Measurements from ENCODE around the gene CCDC47. TPM values are rescaled to one million over a fixed set of nuclear protein-coding genes. Genes with fewer than 3 reads are reported as not detected.

The CCDC47 gene
- total and polyA plus RNA-seq, 4 donors, result 33.0 to 87.2 (median 62.8) TPM

DNA sequence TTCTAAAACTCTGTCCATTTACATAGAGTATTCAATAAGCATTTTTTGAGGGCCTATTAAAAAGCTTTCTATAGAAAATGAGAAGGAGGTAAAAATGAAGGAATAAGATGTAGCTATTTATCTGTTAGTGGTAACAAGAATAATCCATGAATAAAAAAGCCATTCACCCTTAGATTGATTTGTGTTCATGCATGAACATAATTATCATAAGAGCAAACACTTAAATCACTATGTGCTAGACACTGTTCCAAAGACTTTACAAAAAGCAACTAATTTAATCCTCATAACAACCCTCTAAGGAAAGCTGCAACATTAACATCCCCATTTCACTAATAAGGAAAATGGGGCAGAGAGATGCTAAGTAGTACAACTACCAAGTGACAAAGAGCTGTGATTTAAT, 6.6 kb downstream of the CCDC47 start:
- no peak for DNase-seq (ENCODE audit: low spot score)
- no peak overlapping the region for H3K4me3 ChIP-seq (ENCODE audit: low read depth in 1 of 3, low read length in 3 of 3)
- no peaks in the 10 kb centered on the region for H3K27me3 ChIP-seq (ENCODE audit: control insufficient read depth in 4 of 4, insufficient read depth in 4 of 4, low read length in 3 of 4)
- H3K9me3 ChIP-seq (ENCODE audit: control insufficient read depth in 4 of 4, low read length in 3 of 4), result no peaks in the 10 kb centered on the region
- no peak overlapping the region for H3K27ac ChIP-seq (ENCODE audit: low read depth in 1 of 2, low read length in 2 of 2)
- H3K9ac ChIP-seq (ENCODE audit: low read depth in 1 of 2, low read length in 2 of 2), result no peak overlapping the region
- H3K36me3 ChIP-seq (ENCODE audit: control insufficient read depth in 4 of 4, insufficient read depth in 3 of 4, low read depth in 1 of 4, low read length in 3 of 4), result peaks cover 0 to 19% (median 13%) of the 10 kb centered on the region in 4 donors
- TF ChIP-seq EGR1 (IDR thresholded peaks at IDR 0.05; ENCODE audit: low read depth in 2 of 2) (no peak), RAD21 (IDR thresholded peaks at IDR 0.05) (no peak), FOXA1 (IDR thresholded peaks at IDR 0.05) (no peak), SP1 (IDR thresholded peaks at IDR 0.05) (no peak), HNF4A (conservative IDR thresholded peaks at IDR 0.05) (no peak), YY1 (IDR thresholded peaks at IDR 0.05) (no peak), HNF4G (IDR thresholded peaks at IDR 0.05) (no peak), NR2F2 (IDR thresholded peaks at IDR 0.05) (no peak)
- TF ChIP-seq, protein P1, sequence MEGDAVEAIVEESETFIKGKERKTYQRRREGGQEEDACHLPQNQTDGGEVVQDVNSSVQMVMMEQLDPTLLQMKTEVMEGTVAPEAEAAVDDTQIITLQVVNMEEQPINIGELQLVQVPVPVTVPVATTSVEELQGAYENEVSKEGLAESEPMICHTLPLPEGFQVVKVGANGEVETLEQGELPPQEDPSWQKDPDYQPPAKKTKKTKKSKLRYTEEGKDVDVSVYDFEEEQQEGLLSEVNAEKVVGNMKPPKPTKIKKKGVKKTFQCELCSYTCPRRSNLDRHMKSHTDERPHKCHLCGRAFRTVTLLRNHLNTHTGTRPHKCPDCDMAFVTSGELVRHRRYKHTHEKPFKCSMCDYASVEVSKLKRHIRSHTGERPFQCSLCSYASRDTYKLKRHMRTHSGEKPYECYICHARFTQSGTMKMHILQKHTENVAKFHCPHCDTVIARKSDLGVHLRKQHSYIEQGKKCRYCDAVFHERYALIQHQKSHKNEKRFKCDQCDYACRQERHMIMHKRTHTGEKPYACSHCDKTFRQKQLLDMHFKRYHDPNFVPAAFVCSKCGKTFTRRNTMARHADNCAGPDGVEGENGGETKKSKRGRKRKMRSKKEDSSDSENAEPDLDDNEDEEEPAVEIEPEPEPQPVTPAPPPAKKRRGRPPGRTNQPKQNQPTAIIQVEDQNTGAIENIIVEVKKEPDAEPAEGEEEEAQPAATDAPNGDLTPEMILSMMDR (IDR thresholded peaks at IDR 0.05; ENCODE audit: low read depth, low read length, missing input control), result no peak
- TF ChIP-seq, protein P2, sequence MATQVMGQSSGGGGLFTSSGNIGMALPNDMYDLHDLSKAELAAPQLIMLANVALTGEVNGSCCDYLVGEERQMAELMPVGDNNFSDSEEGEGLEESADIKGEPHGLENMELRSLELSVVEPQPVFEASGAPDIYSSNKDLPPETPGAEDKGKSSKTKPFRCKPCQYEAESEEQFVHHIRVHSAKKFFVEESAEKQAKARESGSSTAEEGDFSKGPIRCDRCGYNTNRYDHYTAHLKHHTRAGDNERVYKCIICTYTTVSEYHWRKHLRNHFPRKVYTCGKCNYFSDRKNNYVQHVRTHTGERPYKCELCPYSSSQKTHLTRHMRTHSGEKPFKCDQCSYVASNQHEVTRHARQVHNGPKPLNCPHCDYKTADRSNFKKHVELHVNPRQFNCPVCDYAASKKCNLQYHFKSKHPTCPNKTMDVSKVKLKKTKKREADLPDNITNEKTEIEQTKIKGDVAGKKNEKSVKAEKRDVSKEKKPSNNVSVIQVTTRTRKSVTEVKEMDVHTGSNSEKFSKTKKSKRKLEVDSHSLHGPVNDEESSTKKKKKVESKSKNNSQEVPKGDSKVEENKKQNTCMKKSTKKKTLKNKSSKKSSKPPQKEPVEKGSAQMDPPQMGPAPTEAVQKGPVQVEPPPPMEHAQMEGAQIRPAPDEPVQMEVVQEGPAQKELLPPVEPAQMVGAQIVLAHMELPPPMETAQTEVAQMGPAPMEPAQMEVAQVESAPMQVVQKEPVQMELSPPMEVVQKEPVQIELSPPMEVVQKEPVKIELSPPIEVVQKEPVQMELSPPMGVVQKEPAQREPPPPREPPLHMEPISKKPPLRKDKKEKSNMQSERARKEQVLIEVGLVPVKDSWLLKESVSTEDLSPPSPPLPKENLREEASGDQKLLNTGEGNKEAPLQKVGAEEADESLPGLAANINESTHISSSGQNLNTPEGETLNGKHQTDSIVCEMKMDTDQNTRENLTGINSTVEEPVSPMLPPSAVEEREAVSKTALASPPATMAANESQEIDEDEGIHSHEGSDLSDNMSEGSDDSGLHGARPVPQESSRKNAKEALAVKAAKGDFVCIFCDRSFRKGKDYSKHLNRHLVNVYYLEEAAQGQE (IDR thresholded peaks at IDR 0.05), result no peak
- TF ChIP-seq, protein P3, sequence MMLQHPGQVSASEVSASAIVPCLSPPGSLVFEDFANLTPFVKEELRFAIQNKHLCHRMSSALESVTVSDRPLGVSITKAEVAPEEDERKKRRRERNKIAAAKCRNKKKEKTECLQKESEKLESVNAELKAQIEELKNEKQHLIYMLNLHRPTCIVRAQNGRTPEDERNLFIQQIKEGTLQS (IDR thresholded peaks at IDR 0.05), result no peak
- TF ChIP-seq, protein P4, sequence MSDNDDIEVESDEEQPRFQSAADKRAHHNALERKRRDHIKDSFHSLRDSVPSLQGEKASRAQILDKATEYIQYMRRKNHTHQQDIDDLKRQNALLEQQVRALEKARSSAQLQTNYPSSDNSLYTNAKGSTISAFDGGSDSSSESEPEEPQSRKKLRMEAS (IDR thresholded peaks at IDR 0.05), result no peak
- TF ChIP-seq, protein P5, sequence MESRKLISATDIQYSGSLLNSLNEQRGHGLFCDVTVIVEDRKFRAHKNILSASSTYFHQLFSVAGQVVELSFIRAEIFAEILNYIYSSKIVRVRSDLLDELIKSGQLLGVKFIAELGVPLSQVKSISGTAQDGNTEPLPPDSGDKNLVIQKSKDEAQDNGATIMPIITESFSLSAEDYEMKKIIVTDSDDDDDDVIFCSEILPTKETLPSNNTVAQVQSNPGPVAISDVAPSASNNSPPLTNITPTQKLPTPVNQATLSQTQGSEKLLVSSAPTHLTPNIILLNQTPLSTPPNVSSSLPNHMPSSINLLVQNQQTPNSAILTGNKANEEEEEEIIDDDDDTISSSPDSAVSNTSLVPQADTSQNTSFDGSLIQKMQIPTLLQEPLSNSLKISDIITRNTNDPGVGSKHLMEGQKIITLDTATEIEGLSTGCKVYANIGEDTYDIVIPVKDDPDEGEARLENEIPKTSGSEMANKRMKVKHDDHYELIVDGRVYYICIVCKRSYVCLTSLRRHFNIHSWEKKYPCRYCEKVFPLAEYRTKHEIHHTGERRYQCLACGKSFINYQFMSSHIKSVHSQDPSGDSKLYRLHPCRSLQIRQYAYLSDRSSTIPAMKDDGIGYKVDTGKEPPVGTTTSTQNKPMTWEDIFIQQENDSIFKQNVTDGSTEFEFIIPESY (IDR thresholded peaks at IDR 0.05), result no peak
- H3K4me1 ChIP-seq (ENCODE audit: control insufficient read depth in 4 of 4, insufficient read depth in 4 of 4, low read length in 3 of 4), result peaks cover 4 to 20% (median 9%) of the 10 kb centered on the region in 4 donors

DNA sequence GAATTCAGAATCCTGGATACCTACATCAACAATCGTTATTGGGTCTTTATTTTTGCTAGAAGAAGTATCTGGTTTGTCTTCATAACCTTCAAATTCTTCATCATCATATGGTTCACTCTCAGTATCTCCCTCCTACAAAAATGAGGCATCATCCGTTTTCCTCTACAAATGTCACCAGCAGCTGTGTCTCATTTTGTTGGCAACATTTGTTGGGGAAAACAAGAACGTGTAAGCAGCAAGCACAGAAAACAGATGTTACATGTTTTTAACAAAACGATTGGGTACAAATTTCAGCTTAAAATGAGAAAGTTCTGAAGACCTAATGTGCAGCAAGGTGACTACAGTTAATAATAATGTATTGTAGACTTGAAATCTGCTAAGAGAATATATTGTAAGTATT, 8.7 kb downstream of the CCDC47 start:
- peaks cover 4 to 30% (median 19%) of the 10 kb centered on the region in 4 donors for H3K36me3 ChIP-seq (ENCODE audit: control insufficient read depth in 4 of 4, insufficient read depth in 3 of 4, low read depth in 1 of 4, low read length in 3 of 4)
- no peak overlapping the region for H3K27ac ChIP-seq (ENCODE audit: low read depth in 1 of 2, low read length in 2 of 2)
- no peaks in the 10 kb centered on the region for H3K27me3 ChIP-seq (ENCODE audit: control insufficient read depth in 4 of 4, insufficient read depth in 4 of 4, low read length in 3 of 4)
- WGBS, result 85% methylated on average over 4 of the region's 4 CpGs
- H3K9me3 ChIP-seq (ENCODE audit: control insufficient read depth in 4 of 4, low read length in 3 of 4), result no peaks in the 10 kb centered on the region
- H3K4me1 ChIP-seq (ENCODE audit: control insufficient read depth in 4 of 4, insufficient read depth in 4 of 4, low read length in 3 of 4), result peaks cover 0 to 14% (median 11%) of the 10 kb centered on the region in 4 donors
- H3K4me3 ChIP-seq (ENCODE audit: low read depth in 1 of 3, low read length in 3 of 3), result no peak overlapping the region
- no peak for DNase-seq (ENCODE audit: low spot score)
- no peak overlapping the region for H3K9ac ChIP-seq (ENCODE audit: low read depth in 1 of 2, low read length in 2 of 2)
- TF ChIP-seq HNF4A (conservative IDR thresholded peaks at IDR 0.05) (no peak), NR2F2 (IDR thresholded peaks at IDR 0.05) (no peak), YY1 (IDR thresholded peaks at IDR 0.05) (no peak), GABPA (IDR thresholded peaks at IDR 0.05 in 1 of 2, conservative IDR thresholded peaks at IDR 0.05 in 1 of 2) (no peak), FOXA2 (IDR thresholded peaks at IDR 0.05) (no peak), SP1 (IDR thresholded peaks at IDR 0.05) (no peak), JUND (IDR thresholded peaks at IDR 0.05) (no peak), TAF1 (conservative IDR thresholded peaks at IDR 0.05) (no peak)
- TF ChIP-seq, protein P1 (IDR thresholded peaks at IDR 0.05; ENCODE audit: low read depth, low read length, missing input control), result no peak
- TF ChIP-seq, protein P5 (IDR thresholded peaks at IDR 0.05), result no peak

Measured in liver (tissue), 9 donors.